CD4-positive, CD25-positive, alpha-beta regulatory T cell (primary cell): Measurements from ENCODE around the gene SRGAP2C. TPM values are rescaled to one million over a fixed set of nuclear protein-coding genes. Genes with fewer than 3 reads are reported as not detected.
"Not testable (repeated sequence)": the region's sequence is repeated elsewhere in the genome, so short reads cannot be mapped to it uniquely, and the experiment has no call there.

Experiments used
- ATAC-seq, 2 donors: fragments of 150-1000 bp; cut with Tn5 transposase; one replicate each; pipeline ENCODE4 v1.10.0; 2021; ENCODE audit warnings: low read depth in 2 of 2, moderate number of reproducible peaks in 2 of 2, moderate library complexity in 1 of 2
- DNase-seq, 3 donors: peaks; one replicate each; pipeline versions ENCODE4 v3.0.0 to v3.0.0-alpha.2; 2012 to 2022; ENCODE audit warnings: mixed read lengths in 1 of 3
- H3K27ac ChIP-seq: one replicate; pipeline ENCODE4 v1.7.0; 2013; ENCODE audit warnings: mild to moderate bottlenecking, low read length; ENCODE audit not compliant: insufficient read depth, poor library complexity, severe bottlenecking
- H3K27me3 ChIP-seq: one replicate; pipeline ENCODE4 v1.7.0; 2013; ENCODE audit warnings: low read length; ENCODE audit not compliant: control insufficient read depth, insufficient read depth
- H3K36me3 ChIP-seq: one replicate; pipeline ENCODE4 v1.7.0; 2013; ENCODE audit warnings: mild to moderate bottlenecking, low read length, moderate library complexity; ENCODE audit not compliant: control insufficient read depth, insufficient read depth
- H3K4me1 ChIP-seq: 2 replicates; pipeline ENCODE4 v1.7.0; 2013; ENCODE audit warnings: mild to moderate bottlenecking, low read length; ENCODE audit not compliant: insufficient read depth, control insufficient read depth, poor library complexity, severe bottlenecking
- H3K4me3 ChIP-seq: one replicate; pipeline ENCODE4 v1.7.0; 2013; ENCODE audit warnings: low read depth, mild to moderate bottlenecking, low read length, moderate library complexity
- H3K9me3 ChIP-seq, 2 experiments: 1 replicate in 1 of 2; 2 replicates in 1 of 2; pipeline ENCODE4 v1.7.0; 2013; ENCODE audit warnings: low read length in 2 of 2, mild to moderate bottlenecking in 1 of 2, moderate library complexity in 1 of 2; ENCODE audit not compliant: control insufficient read depth in 2 of 2
- H3K27ac Mint-ChIP-seq, 3 donors: one replicate each; pipeline ENCODE4 v1.8.0; 2020 to 2022; ENCODE audit warnings: mild to moderate bottlenecking in 3 of 3, mixed read lengths in 3 of 3, moderate library complexity in 2 of 3
- H3K27me3 Mint-ChIP-seq: one replicate; pipeline ENCODE4 v1.8.0; 2022; ENCODE audit warnings: mild to moderate bottlenecking, mixed read lengths
- H3K36me3 Mint-ChIP-seq: one replicate; pipeline ENCODE4 v1.8.0; 2020; ENCODE audit warnings: mixed read lengths
- H3K4me1 Mint-ChIP-seq, 4 donors: one replicate each; pipeline ENCODE4 v1.8.0; 2020 to 2022; ENCODE audit warnings: mixed read lengths in 4 of 4, mild to moderate bottlenecking in 1 of 4
- H3K4me3 Mint-ChIP-seq, 4 donors: one replicate each; pipeline ENCODE4 v1.8.0; 2020 to 2022; ENCODE audit warnings: mild to moderate bottlenecking in 4 of 4, mixed read lengths in 4 of 4, moderate library complexity in 3 of 4
- H3K9me3 Mint-ChIP-seq, 7 donors: one replicate each; pipeline ENCODE4 v1.8.0; 2020 to 2022; ENCODE audit warnings: mixed read lengths in 7 of 7, mild to moderate bottlenecking in 3 of 7, moderate library complexity in 2 of 7
- polyA plus RNA-seq, 4 donors: library from polyadenylated mRNA; unstranded; fragments of 300-500 nt; fragmentation: Illumina TruSeq; gene quantifications; one replicate each; pipeline ENCODE4 v1.2.3, GENCODE V29; 2021
- total RNA-seq: library from RNA; stranded (reverse); gene quantifications from one replicate; pipeline ENCODE4 v1.2.3, GENCODE V29; 2022

SRGAP2C gene
- total and polyA plus RNA-seq, 5 donors from 2014 or later: 2.5 to 31.7 (median 4.2) TPM

DNA sequence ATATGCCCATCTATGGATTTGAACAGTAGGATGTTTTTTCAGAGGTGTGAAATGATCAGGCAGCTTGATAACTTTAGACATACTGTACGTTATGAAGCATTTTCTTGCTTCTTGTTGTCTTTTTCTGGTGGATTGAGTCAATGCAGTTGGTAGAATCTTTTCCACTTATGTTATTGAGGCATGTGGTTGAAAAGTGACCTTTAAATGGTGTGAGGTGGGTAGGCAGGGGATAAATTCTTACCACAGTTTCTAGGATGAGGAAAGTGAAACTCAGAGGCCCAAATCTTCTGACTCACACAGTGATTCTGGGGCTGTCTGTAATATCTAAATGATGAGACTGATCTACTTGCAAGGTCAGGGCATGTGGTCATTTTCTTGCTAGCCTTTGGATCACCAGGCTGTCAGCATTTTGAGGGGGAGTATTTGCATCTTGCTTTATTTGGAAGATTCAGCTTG is 79.0 kb downstream of the SRGAP2C start:
- DNase-seq (peak in 1 of 3 donors; percentile 24), ATAC-seq (peak; percentile 50 to 75)
- not testable (repeated sequence) for H3K4me3 Mint-ChIP-seq, H3K27me3 ChIP-seq, H3K9me3 ChIP-seq, H3K4me3 ChIP-seq, H3K4me1 Mint-ChIP-seq, H3K9me3 Mint-ChIP-seq, H3K27me3 Mint-ChIP-seq, H3K27ac ChIP-seq, H3K36me3 ChIP-seq, H3K36me3 Mint-ChIP-seq, H3K4me1 ChIP-seq
- H3K27ac Mint-ChIP-seq: peak overlapping the region in 1 of 3 donors; percentile 26

GRCh38 chr1:121267072-121267471 is 82.3 kb downstream of the SRGAP2C start:
- not testable (repeated sequence) for H3K9me3 Mint-ChIP-seq, H3K4me3 ChIP-seq, H3K4me1 Mint-ChIP-seq, H3K27me3 Mint-ChIP-seq, H3K9me3 ChIP-seq, H3K27ac Mint-ChIP-seq, H3K36me3 ChIP-seq, H3K4me1 ChIP-seq, H3K27ac ChIP-seq, ATAC-seq, H3K27me3 ChIP-seq, DNase-seq, H3K36me3 Mint-ChIP-seq, H3K4me3 Mint-ChIP-seq

DNA sequence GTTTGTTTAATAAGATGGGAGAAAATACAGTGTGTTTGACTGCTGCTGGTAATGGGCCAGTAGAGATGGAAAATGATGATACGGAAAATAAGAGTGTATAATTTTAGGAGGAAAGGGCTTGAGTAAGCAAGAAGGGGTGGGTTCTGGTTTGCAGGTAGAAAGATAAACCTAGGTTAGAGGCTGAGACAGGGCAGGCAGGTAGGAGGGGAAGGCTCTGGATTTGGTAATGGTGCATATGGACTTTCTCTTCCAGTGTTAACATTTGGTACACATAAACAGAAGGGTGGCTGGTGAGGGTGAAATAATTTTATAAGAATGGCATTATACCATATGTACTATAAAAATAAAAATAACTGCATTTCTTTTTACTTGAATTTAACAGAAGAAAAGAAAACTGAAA is 84.5 kb downstream of the SRGAP2C start:
- H3K36me3 ChIP-seq, H3K27me3 Mint-ChIP-seq, H3K27me3 ChIP-seq, ATAC-seq, H3K27ac Mint-ChIP-seq, H3K9me3 Mint-ChIP-seq, DNase-seq, H3K4me1 Mint-ChIP-seq, H3K27ac ChIP-seq, H3K4me3 Mint-ChIP-seq, H3K36me3 Mint-ChIP-seq, H3K4me3 ChIP-seq, H3K4me1 ChIP-seq, H3K9me3 ChIP-seq: not testable (repeated sequence)

- DNase-seq, H3K27ac ChIP-seq, H3K4me1 Mint-ChIP-seq, H3K4me1 ChIP-seq, H3K36me3 Mint-ChIP-seq, H3K36me3 ChIP-seq, H3K27me3 ChIP-seq, H3K27me3 Mint-ChIP-seq, H3K9me3 Mint-ChIP-seq, H3K9me3 ChIP-seq: not testable (repeated sequence)
- peak; percentile 67 to 70 for ATAC-seq
- peak overlapping the region; percentile 41 for H3K4me3 ChIP-seq
- Mint-ChIP-seq H3K4me3 (peak overlapping the region; percentile 84 to 91 (median 88)), H3K27ac (peak overlapping the region in 2 of 3 donors; percentile 77 to 89)
These were observed 85.2 kb downstream of the SRGAP2C start for GRCh38 chr1:121269973-121270372.

- H3K9me3 Mint-ChIP-seq, H3K36me3 ChIP-seq, H3K4me1 ChIP-seq, H3K27ac Mint-ChIP-seq, H3K36me3 Mint-ChIP-seq, H3K4me3 ChIP-seq, H3K4me3 Mint-ChIP-seq, H3K27me3 ChIP-seq, H3K27ac ChIP-seq, H3K4me1 Mint-ChIP-seq, DNase-seq, H3K27me3 Mint-ChIP-seq, H3K9me3 ChIP-seq: not testable (repeated sequence)
- peak; percentile 44 to 58 for ATAC-seq
These were observed 86.5 kb downstream of the SRGAP2C start for GRCh38 chr1:121271143-121271715.

GRCh38 chr1:121275435-121275834 is 90.7 kb downstream of the SRGAP2C start:
- not testable (repeated sequence) for H3K27ac Mint-ChIP-seq, H3K9me3 Mint-ChIP-seq, H3K36me3 ChIP-seq, H3K4me3 ChIP-seq, H3K9me3 ChIP-seq, H3K27me3 Mint-ChIP-seq, H3K27ac ChIP-seq, H3K36me3 Mint-ChIP-seq, H3K4me1 Mint-ChIP-seq, H3K4me1 ChIP-seq, H3K27me3 ChIP-seq, DNase-seq, ATAC-seq, H3K4me3 Mint-ChIP-seq

DNA sequence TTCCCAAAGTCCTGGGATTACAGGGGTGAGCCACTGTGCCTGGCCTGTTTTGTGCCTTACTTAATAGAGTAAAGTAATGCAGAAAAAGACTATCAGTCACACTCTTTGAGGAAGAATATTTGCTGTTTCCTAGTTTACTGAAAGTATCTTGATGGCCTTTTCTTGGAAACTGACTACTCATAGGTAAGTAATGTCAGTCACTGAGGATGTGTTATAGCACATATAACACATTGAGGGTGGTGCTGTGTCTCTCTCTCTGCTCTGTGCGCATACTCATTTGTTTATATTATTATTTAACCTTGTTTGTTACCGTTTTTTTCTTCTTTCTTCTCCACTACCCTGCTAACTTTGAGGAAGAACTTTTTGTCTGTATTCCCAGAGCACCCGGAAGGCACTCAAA is 93.4 kb downstream of the SRGAP2C start:
- not testable (repeated sequence) for H3K9me3 Mint-ChIP-seq, ATAC-seq, H3K27ac Mint-ChIP-seq

DNA sequence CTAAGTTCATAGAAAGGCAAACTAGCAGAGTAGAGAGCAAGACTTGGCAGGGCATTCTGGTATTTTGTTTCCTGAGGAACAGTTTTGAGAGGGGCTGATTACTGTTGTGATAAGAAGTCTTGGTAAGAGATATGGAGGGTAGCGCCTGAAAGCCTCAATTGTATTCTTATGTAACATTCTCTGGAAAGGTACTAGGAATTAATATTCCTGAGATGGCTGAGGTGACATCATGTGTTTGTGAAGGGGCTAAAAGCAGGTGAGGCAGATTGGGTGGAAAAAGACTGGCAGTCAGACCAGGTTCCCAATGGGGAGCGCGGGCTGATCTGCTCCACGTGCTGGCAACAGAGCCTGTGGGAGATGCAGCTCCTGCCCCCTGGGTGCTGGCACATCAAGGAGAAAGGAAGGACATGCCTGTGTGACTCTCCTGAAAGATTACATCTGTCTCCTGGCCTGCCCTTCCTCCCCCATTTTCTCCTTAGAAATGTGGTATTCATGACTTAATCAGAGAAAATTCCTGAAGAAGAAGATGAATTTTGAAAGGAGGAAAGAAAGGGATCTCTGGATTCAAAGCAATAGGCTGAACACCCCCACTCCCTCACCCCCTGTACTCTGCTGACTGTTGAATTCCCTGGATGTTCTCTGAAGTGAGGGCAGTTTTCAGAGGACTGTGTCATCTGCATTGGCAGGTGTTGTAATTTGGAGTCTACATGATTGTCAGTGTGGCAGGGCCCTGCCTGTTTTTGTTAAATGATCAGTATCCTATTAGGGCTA is 94.2 kb downstream of the SRGAP2C start:
- not testable (repeated sequence) for H3K4me3 Mint-ChIP-seq, DNase-seq, H3K36me3 Mint-ChIP-seq, H3K27me3 Mint-ChIP-seq, ATAC-seq, H3K4me1 ChIP-seq, H3K4me1 Mint-ChIP-seq, H3K27me3 ChIP-seq, H3K4me3 ChIP-seq, H3K9me3 ChIP-seq, H3K36me3 ChIP-seq, H3K9me3 Mint-ChIP-seq, H3K27ac ChIP-seq, H3K27ac Mint-ChIP-seq

More for the DNA sequence above, 93.4 kb downstream of the SRGAP2C start:
- not testable (repeated sequence) for H3K9me3 ChIP-seq, DNase-seq, H3K27me3 Mint-ChIP-seq, H3K4me1 ChIP-seq, H3K36me3 ChIP-seq, H3K4me1 Mint-ChIP-seq, H3K36me3 Mint-ChIP-seq, H3K4me3 Mint-ChIP-seq, H3K27ac ChIP-seq, H3K4me3 ChIP-seq, H3K27me3 ChIP-seq
